Kidney glomerular epithelial cell (primary cell): Measurements from ENCODE around the gene PTCH2.
A peak's percentile ranks its signal among the peaks of the same experiment; 100 is the strongest.
"Not testable (repeated sequence)": the region's sequence is repeated elsewhere in the genome, so short reads cannot be mapped to it uniquely, and the experiment has no call there.

ENCODE experiments used
- DNase-seq: peaks from one replicate; lab custom pipeline; 2025; lab: John Stamatoyannopoulos, UW

Gene PTCH2

DNA sequence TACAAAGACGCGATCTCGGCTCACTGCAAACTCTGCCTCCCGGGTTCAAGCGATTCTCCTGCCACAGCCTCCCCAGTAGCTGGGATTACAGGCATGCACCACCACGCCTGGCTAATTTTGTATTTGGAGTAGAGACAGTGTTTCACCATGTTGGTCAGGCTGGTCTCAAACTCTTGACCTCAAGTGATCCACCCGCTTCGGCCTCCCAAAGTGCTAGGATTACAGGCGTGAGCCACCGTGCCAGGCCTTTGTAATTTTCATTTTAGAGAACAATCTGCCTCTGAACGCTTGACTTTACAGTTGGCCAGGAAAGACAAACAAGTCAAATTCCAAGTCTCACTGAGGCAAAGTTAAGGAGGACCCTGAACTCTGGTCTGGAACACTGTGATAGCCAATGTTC, 4.8 kb downstream of the PTCH2 start:
- DNase-seq = not testable (repeated sequence)

DNA sequence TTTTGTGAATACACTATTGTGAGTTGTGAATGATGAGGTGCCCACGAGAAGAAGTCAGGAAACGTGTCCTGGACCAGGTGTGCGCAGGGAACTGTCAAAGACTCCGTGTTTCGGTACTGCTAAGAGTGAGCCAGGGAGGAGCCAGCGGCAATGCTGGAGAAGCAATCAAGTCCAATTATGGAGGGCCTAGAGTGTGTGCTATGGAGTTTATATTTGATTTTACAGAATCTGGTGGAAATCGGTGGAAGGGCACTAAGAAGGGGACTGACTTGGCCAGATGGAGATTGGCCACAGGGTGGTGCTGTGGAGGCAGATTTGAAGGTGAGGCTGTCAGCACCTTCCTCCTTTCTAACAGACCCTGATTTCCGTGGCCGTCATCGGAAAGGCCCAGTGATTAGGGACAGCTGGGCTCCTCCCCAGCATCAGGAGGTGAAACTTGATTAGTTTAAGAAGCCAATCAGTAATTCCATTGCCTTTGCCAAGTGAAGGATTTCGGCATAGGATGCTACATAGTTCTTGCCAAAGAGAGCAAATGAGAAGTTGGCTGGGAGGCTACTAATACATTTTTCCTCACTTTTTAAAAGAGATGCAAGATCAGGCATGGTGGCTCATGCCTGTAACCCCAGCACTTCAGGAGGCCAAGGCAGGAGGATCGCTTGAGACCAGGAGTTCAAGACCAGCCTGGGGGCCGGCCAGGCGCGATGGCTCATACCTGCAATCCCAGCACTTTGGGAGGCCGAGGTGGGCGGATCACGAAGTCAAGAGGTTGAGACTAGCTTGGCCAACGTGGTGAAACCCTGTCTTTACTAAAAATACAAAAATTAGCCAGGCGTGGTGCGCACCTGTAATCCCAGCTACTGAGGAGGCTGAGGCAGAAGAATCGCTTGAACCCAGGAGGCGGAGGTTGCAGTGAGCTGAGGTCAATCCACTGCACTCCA, 7.0 kb downstream of the PTCH2 start:
- peak; percentile 54 for DNase-seq

DNA sequence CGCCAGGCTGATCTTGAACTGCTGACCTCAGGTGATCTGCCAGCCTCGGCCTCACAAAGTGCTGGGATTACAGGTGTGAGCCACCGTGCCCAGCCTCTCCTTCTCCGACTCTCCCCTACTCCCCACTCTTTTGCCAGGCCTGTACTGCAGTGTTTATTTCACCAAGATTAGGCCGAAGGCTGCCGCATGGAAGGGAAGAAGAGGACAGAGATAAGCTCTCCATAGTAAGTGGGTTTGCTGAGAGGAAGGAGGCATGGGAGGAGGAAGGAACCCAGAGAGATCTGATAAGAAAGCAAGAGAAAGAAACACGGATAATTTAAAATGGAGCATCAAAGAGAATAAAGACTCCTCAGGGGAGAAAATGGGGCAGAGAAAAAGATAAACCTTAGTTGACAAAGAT, 8.7 kb downstream of the PTCH2 start:
- no peak for DNase-seq

DNA sequence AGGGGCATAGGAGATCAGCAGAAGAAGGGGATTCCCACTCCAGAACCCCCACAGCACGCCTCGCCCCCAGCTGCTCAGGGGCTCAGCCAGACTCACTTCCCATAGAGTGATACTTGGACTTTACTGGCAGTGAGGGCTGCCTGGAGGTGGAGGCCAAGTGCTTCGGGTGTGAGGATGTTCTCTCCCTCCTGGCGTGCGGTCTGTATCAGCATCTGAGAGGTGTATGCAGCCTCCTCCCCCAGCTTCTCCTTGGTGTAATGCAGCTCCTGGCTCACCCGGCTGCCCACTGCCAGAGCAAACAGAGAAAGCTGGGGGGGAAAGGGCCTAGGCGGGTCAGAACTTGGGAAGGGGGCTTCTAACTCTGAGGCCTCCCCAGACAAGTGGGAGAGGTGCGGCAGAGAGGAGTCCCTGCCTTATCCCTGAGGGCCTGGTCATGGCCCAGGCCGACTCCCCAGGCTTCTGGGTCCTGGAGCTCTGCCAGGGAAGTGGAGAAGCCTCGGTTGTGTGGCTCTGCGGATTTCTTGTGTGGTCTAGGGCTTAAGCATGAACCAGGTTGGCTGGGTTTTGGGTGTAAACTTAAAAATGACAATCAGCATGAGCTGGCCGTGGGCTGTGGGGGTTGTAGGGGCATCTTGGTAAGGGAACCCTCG, 10.9 kb downstream of the PTCH2 start:
- no peak for DNase-seq

DNA sequence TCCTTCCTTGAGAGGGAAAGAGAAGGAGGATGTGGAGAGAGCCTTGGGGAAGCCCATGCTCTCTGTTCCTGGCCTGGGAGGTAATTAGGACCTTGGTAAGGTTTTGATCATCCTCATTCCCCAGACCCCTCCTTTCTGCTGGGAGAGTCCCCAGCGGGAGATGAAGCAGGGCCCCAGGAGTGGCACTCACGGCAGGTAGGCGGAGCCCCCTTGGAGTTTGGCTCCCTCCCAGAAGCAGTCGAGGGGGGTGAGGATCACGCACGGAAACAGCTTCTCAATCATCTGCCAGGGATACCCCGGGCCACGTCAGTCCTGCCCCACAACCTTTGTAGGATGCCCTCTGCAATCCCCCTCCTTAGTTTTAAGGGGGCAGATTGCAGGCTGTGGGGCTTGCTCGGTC, 11.5 kb downstream of the PTCH2 start:
- no peak for DNase-seq

DNA sequence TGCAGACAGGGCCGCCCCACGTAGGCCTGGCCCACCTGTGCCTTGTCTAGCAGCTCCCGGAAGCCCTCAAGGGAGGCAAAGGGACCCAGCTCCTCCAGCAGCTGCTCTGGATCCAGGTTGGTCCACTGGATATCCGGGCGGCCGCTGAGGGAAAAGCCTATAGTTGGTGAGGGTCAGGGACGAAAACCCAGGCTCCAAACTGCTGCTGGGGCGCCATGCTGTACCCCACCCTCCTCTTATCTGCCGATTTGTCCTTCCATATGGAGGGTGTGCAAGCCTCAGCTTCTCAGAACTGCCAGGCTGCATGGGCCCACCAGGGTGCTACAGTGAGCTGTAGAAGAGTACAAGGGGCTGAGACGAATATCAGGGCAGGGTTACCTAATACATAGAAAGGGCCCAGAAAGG, 12.2 kb downstream of the PTCH2 start:
- no peak for DNase-seq

DNA sequence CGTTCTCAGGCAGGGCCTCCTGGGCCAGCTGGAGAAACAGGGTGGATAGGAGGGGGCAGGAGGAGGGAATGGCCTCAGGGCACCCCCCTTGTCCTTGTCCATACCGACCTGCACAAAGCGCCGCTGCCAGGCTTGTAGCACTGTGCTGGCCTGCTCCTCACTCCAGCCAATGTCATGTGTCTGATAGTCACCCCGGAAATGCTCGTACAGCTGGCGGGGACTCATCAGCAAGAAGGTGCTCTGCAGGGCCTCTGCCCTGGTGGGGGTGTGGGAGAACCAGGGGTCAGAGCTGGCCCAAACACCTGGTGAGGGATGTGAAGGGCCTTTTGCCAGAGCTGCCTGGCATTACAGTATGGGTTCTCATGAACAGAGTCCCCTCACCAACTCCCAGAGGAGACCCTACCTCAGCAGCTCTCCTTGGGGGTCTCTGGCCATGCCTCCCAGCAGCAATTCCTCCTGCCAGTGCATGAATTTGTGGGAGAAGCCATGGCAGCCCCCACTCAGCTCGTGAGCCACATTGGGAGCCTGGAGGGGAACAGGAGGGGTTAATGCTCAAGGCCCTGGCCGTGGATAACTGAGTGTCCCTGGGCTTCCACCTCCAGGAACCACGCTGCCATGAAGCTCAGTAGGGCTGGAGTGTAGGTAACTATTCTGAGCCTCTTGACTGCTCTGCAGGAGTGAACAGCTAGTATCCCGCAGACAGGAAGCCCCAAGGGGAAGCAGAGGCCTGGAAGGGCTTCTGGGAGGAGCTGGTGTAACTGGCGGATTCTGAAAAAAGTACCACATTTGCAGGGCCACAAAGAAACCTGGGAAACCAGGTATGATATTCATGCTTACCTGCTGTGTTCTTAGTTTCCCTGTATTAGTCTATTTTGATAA, 13.3 kb downstream of the PTCH2 start:
- DNase-seq = no peak

DNA sequence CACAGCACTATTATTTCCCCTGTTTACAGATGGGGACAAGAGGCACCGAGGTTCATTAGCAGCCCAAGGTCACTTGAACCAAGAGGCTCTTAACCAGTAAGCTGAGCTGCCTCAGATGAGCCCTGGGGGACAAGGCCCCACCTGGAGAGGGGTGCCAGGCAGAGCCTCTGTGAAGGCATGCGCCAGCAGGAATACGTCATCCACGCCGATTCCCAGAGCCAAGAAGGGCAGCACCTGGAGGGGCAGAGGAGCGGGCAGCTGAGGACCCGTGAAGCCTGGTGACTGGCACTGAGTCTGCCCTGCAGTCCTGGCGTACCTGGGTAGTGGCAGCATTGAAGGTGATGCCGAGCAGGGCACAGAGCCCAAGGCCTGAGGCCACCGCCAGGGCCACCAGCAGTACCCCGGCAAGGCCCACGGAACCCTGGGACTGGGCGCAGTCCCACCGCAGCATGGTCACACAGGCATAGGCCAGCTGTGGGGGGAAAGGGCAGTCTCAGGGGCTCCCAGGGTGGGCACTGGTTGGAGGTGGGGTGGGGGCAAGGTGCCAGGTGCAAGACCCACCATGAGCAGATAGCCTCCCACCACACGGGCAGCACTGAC, 14.1 kb downstream of the PTCH2 start:
- DNase-seq = no peak

DNA sequence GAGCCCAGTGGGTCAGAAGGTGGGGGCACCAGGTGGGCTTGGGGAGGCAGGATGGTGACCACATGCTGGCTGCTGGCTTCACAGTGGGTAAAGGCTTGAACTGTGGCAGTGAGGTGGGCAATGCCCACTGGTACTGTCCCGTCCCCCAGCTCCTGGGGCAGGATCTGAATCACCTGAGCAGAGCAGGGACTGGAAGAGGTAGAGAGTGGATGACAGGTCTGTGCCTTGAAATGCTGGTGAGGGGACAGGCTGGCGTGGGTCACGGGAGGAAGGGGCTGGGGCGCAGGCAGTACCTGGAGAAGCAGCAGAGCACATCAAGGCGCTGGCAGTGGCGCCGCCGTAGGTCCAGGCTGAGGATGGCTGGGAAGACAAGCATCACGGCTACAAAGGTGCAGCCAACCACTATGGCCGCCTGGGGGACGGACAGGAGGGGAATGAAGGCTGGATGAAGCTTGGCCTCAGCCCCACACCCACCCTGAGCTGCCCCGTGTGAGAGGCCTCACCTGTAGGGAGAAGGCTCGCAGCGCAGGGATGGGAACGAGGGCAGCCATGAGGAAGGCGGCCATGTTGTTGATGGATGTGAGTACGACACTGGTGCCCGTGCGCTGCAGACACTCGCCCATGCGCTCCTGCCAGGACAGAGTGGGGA, 14.9 kb downstream of the PTCH2 start:
- DNase-seq = no peak

DNA sequence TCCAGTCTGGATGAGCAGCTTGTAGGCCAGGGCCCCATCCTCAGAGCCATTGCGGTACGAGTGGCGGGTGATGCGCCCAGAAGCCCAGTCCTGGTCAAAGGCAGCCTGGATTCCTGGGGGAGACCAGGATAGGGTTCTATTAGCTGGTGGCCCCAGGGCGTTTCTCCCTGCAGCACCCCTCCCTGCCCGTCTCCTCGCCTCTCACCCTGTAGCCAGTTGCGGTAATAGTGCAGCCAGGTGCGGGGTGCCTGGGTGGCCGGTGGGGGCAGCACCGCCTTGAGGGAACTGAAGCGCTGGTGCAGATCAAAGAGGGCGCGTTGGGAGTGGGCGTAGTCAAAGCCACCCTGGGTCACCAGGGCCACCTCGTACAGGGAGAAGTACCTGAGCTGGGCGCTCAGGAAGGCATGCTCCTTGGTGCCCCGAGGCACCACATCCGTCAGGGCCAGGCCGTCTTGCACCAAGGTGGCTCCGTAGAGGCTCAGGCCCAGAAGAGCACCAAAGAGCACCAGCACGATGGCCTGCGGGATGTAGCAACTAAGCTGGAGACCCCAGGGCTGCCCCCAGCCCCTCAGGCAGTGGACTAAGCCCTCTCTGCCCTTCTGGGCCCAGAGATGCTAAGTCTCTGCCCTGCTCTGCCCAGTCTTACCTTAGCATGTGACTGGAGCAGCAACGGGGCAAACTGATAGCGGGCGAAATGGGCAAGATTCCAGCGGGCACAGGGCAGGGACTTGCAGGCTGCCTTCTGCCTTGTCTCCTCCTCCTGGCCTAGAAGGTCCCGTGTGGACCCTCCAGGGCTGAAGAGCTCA, 15.7 kb downstream of the PTCH2 start:
- no peak for DNase-seq

DNA sequence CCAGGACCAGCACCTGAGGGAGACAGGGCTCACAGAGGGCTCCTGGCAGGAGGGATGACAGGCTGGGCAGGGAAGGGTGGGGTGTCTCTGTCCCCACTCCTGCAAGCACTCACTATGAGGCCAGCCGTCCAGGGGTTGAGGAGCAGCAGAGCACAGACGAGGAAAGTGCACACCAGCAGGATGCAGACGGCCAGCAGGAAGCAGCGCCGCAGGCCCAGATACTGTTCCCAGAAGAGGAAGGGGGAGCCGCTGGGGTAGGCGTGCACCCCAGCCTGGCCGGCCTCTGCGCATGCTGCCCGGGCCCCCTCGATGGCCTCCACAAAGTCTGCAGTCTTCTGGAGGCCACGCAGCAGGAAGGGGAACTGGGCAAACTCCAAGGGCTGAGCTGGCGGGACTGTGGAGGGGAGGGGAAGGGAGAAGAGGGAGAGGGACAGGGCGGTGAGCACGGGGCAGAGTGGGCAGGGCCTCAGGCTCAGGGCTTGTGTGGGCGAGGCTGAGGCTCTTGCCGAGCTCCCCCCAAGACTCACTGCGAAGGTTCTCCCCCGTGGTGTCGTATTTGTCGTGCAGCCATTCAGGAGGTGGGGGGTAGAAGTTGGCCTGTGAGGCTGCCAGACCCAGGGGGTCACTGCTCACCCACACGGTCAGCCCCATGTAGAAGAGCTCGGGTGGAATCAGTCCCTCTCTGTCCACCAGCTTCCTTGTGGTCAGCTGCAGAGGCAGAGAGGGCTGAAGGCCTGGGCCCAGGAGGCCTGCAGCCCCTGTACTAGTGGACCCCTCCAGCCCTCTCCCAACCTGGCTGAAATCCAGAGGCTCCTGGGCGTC, 16.5 kb downstream of the PTCH2 start:
- DNase-seq = no peak

DNA sequence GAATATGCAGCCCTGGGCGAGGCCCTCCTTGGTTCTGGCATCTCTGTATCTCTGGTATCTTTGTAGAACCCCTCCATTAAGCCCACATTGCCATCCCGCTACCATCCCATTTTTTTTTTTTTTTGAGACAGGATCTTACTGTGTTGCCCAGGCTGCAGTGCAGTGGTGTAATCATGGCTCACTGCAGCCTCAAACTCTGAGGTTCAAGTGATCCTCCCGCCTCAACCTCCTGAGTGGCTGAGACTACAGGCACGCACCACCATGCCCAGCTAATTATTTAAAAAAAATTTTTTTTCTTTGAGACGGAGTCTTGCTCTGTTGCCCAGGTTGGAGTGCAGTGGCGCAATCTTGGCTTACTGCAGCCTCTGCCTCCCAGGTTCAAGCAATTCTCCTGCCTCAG, 18.7 kb downstream of the PTCH2 start:
- not testable (repeated sequence) for DNase-seq

DNA sequence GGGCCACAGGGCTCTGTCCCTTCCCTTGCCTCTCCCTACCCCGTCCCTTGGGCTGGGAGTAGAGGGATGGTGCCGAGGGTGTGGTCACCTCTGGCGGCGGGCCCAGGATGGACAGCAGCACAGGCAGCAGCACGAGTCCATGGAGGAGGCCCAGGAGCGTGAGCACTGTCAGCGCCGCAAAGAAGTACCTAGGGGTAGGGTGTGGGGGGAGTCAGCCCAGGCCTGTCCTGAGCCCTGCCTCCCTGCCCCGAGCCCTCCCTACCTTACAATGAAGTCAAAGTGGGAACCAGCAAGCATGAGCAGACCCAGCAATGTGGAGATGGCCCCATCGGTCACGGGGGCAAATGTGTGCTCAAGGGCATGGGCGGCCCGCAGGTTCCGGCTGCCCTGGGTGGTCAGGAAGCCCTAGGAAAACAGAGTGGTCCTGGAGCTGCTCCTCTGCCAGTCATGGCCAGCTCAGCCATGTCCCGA, 20.0 kb downstream of the PTCH2 start:
- DNase-seq = no peak

DNA sequence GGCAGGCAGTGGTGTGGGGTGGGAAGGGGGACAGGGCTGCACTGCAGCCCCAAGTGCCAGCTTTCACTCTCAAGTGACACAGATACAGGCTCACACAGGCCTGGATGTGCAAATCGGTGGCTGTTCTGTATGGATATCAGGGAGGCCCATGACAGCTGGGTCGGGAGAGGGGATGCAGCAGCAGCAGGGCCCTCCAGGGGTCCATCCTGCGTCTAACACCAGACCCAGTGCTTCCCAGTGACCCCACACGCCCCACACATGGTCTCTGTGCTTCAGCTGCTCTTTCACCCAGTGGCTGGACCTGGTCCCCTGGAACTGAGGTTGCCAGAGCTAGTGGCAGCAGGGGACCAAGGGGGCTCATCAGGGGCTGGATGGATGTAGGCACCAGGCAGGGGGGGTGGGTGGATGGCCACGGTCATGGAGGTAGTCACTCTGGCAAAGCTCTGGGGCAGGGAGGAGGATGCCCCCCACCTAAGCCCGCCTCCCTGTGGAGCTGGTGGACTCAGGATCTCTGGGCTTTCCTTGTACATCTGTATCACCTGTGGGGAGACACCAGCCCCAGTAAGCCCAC, 20.8 kb downstream of the PTCH2 start:
- no peak for DNase-seq

DNA sequence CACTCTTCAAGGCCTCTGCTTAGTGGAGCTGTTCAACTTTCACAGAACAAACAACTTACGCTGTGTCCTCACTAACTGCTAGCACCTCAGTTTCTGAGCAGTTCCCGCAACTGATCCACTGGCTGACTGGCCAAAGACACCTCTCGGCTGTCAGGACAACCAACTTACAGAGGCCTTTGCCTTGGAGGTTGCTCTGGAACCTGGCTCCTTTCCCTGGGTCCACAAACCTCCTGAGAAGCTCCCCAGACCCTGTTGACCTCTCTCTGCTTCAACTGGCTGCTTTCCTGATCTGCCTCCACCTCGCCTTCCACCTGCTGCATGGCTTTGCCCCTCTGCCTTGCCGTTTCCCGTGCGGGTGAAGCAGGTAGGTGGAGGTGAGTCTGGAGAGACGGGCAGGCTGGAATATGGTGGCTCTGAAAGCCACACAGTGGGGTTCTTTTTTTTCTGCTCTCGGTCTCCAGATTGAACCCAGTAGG, 21.8 kb downstream of the PTCH2 start:
- DNase-seq = no peak

DNA sequence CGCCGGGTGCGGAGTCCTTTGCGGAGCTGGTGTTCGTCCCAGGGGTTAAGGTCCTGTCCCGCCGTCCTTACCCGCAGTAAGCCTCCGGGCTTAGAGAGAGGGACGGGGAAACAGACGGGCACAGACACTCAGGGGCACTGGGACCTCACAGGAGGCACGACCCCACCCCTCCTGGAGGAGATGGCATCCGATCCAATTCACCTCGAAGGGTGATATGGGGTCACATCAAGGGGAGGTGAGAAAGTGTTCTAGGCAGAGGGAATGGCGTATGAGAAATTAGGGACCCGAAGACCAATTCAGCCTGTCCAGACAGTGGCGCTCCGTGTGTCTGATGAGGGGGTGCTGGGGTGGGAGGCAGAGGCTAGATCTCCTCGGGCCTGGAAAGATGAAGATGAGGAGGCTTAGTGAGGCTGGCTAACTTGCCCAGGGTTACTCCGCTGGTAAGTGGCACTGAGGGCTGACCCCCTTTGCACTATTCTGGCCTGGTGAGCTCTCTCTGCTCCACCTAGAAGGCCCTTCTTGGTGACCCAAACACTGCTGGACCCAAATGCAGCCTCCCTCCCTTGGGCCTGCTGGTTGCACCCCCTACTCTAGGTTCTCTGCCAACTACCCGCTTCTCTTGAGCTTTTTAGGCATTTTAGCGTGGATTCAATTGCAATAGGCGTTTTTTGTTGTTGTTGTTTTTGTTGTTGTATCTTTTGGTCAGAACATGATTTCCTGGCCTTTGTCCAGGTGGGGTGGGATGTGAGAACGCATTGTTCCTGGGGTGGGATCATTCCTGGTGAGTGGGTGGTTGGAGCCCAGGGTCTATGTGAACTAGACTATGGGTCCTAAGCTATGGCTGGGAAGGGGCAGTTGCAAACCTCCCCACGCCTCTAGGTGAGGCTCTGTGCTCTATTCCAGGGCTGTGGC, 22.5 kb downstream of the PTCH2 start:
- peak; percentile 55 for DNase-seq

DNA sequence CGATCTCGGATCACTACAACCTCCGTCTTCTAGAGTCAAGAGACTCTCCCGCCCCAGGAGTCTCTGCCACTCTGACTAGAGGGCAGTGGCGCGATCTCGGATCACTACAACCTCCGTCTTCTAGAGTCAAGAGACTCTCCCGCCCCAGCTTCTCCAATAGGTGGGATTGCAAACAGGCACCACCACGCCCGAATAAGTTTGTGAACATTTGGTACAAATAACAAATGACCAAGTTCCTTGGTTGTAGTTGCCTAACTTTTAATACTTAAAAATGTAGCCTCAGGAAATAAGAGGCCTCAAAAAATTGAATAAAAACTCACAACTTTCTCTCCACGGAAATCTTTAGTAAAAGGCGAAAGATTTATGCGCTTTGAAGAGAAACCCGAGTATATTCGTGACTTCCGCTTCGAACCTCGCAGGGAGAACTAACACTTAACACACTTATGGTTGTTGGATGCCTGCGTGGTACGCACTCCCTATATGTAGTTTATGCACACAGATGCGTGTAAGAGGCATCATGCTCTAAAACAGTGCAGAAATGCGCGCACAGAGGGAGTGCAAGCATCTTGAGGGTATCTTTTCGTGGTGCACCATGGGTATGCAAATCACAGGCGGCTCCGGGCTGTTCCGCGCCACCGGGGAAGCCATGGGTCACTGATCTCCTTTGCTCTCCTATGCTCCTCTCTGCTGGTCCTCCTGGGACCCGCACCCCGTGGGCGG, 23.3 kb downstream of the PTCH2 start:
- DNase-seq = peak; percentile 93
